ENCODE results near the gene HOXD3.

- TF ChIP-seq CTCF (IDR thresholded peaks at IDR 0.05) (no peak), EP300 (IDR thresholded peaks at IDR 0.05) (no peak)
Measured at GRCh38 chr2:176172895-176173566, 15.9 kb downstream of the HOXD3 start.
